Ishikawa (cell line): ENCODE measurements around the gene TRMT10B.

Source experiments
- CREB1 ChIP-seq: IDR thresholded peaks from 2 replicates; pipeline ENCODE4 v1.6.1; 2012; ENCODE audit warnings: low read depth
- EP300 ChIP-seq: IDR thresholded peaks from 2 replicates; pipeline ENCODE4 v1.6.1; 2012; ENCODE audit warnings: borderline replicate concordance
- RAD21 ChIP-seq: IDR thresholded peaks from 2 replicates; pipeline ENCODE4 v1.6.1; 2012; ENCODE audit warnings: low read depth
- TAF1 ChIP-seq: IDR thresholded peaks from 2 replicates; pipeline ENCODE4 v1.6.1; 2012; ENCODE audit warnings: low read depth, mild to moderate bottlenecking
- YY1 ChIP-seq: IDR thresholded peaks from 2 replicates; pipeline ENCODE4 v1.6.1; 2012; ENCODE audit warnings: low read depth
- TF ChIP-seq, protein P1 (sequence below): IDR thresholded peaks from 2 replicates; pipeline ENCODE4 v1.6.1; 2012; ENCODE audit warnings: low read depth, mild to moderate bottlenecking
- TF ChIP-seq, protein P2 (sequence below): IDR thresholded peaks from 2 replicates; pipeline ENCODE4 v1.6.1; 2012

DNA sequence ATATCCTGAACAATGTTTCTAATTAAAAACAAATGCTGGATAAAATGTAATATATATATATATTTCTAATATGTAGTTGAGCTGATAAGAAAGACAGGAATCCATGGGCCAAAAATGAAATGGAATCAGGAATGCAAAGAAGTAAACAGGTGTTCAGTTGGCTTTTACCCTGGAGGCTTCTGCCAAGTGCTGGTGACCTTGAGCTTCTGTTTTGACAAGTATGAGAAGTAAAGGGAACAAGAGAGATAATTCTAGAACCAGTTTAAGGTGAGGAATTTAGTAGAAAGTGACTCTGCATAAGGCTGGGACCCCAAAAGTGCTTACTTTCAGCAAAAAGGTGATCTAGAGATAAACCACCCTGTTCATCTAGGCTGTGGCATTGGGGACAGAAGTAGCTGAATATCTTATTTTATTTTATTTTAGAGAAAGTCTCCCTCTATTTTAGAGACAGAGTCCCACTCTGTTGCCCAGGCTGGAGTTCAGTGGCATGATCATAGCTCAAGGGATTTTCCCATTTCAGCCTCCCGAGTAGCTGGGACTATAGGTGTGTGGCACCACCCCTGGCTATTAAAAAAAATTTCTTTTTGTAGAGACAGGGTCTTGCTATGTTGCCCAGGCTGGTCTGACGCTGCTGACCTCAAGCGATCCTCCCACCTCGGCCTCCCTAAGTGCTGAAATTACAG lies 74.0 kb downstream of the TRMT10B start:
- TF ChIP-seq TAF1 (no peak), EP300 (no peak), YY1 (no peak), RAD21 (no peak), CREB1 (no peak)
- TF ChIP-seq, protein P1, sequence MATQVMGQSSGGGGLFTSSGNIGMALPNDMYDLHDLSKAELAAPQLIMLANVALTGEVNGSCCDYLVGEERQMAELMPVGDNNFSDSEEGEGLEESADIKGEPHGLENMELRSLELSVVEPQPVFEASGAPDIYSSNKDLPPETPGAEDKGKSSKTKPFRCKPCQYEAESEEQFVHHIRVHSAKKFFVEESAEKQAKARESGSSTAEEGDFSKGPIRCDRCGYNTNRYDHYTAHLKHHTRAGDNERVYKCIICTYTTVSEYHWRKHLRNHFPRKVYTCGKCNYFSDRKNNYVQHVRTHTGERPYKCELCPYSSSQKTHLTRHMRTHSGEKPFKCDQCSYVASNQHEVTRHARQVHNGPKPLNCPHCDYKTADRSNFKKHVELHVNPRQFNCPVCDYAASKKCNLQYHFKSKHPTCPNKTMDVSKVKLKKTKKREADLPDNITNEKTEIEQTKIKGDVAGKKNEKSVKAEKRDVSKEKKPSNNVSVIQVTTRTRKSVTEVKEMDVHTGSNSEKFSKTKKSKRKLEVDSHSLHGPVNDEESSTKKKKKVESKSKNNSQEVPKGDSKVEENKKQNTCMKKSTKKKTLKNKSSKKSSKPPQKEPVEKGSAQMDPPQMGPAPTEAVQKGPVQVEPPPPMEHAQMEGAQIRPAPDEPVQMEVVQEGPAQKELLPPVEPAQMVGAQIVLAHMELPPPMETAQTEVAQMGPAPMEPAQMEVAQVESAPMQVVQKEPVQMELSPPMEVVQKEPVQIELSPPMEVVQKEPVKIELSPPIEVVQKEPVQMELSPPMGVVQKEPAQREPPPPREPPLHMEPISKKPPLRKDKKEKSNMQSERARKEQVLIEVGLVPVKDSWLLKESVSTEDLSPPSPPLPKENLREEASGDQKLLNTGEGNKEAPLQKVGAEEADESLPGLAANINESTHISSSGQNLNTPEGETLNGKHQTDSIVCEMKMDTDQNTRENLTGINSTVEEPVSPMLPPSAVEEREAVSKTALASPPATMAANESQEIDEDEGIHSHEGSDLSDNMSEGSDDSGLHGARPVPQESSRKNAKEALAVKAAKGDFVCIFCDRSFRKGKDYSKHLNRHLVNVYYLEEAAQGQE = no peak
- TF ChIP-seq, protein P2, sequence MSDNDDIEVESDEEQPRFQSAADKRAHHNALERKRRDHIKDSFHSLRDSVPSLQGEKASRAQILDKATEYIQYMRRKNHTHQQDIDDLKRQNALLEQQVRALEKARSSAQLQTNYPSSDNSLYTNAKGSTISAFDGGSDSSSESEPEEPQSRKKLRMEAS = no peak
